GM19351 (cell line): ENCODE results near the gene GBX2.

ENCODE experiments used
- ATAC-seq: cut with Tn5 transposase; IDR thresholded peaks from one replicate; pipeline ENCODE4 v1.9.1; 2021; ENCODE audit warnings: mild to moderate bottlenecking, moderate library complexity; ENCODE audit not compliant: unreplicated experiment

GBX2 gene

DNA sequence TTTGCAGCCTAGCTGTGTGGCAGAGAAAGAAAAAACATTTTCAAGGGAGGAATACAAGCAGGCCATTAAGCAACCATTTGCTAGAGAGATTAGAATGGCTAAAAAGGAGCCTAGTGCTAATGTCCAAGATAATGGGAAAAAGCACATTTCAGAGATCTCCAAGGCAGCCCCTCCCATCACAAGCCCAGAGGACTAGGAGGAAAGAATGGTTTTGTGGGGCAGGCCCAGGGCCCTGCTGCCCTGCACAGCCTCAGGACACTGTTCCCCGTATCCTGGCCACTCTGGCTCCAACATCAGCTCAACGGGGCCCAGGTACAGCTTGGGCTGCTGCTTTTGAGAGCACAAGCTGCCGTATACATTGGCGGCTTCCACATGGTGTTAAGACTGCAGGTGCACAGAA lies 16.5 kb upstream of the GBX2 start:
- ATAC-seq: no peak

DNA sequence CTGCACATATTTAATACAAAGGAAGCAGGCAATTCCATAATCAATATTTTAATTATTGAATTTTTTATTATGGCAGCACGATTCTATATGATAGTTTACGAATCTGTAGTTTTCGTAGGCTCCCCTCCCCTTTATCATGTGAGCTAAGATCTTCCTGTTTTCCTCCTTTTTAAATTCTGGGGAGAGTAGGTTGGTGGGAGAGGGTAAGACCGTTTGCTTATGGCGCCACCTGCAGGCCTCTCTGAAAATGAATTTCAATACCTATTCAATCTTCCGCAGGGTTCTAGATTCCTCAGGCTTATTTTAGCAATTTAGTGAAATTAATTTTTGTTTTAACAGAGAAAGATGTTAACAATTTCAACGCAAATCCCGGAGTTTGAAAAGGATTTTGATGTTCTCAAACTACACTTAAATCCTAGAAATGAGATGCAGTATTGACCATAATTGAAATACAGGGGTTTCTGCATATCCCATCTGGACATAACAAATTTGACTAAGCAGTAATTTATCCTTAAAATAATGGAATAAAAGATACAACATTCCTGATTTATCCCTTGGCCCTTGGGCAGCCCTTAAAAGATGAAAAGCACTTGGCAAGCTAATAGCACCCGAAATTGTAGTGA lies 12.8 kb upstream of the GBX2 start:
- no peak for ATAC-seq

- no peak for ATAC-seq
These were observed 12.1 kb upstream of the GBX2 start for GRCh38 chr2:236180076-236180816.

GRCh38 chr2:236179236-236180075 lies 11.3 kb upstream of the GBX2 start:
- no peak for ATAC-seq

GRCh38 chr2:236178890-236179235 lies 10.7 kb upstream of the GBX2 start:
- ATAC-seq: no peak

DNA sequence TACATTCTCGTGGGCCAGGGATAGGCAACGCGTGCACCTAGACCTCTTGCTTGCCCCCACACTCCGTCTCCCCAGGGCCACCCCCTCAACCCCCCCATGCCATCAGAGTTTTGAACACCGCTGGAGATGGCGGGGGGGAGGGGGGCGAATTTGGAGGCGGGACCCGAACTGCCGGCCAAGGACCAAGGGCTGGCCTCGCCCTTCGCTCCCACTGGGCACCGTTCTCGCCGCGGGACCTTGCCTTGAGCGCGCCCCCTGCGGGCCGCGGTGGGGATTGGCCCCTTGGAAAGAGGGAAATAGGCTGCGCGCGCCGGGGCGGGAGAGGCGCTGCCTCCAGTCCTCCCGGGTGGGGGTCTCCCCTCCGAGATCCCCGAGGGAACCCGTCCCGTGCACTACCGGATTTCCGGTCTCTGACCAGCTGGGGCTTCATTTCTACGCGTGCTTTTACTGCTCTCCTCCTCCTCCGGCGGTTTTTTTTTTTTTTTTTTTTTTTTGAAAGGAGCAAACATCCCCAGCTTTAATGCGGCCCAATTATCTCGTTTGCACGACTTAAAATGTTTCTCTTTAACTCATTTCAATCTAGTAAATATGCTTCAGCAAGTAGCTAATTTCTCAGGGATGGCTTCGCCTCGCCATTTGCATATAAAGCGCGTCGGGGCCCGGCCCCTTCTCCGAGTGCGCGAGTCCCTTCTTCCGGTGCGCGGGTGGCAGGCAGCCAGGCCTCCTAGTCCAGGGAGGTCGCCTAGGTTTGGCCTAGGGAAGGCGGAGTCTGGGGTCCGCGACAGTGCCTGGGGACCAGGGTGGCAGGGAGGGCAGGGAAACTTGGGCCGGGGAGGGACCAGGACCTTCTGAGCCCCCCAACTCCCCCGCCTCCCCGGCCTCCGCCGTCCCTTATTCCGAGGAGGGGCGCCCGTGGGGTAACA lies 10.0 kb upstream of the GBX2 start:
- no peak for ATAC-seq

DNA sequence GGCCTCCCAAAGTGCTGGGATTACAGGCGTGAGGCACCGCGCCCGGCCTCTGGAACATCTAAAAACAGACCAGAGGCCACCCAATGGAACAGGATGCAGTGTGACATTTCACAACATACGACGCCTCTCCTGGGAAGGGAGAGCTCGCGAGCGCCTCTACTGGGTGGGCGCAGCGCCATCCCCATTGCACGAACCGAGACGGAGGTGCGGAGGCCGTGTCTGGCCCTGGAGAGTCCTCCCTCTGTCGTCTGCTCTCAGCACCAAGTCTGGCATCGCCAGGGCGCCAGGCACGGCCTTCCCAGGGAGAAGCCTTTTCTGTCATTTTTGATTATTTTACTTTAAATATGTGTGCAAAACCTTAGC lies 9.4 kb upstream of the GBX2 start:
- no peak for ATAC-seq

- ATAC-seq: no peak
These were observed 8.8 kb upstream of the GBX2 start for GRCh38 chr2:236176951-236177350.

GRCh38 chr2:236176417-236176816 lies 8.2 kb upstream of the GBX2 start:
- no peak for ATAC-seq

DNA sequence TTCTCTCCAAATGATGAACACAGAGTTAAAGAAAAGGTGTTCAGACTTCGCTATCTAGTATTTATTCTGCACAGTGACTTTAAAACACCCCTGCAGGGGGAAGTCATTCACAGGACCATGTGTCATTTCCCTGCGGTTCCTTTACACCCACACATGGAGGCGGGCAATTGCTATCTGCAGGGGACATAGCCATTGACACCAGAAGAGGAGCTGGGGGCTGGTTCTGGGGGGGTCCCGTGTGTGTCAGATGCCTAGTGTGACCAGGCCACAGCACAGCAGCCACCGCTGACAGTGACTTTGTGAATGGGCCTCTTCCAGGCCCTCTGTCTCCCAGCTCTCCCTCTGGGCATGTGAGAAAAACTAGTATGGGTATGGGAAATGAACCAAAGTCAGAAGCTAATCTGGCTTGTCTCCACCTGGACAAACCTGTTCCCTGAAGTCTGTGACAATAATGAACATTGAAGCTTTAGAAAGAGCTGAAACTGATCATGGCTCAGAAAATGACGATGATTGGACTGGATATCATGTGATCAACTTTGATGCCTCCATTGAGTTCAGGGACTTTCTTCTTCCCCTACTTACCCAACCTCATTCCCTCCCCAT lies 7.5 kb upstream of the GBX2 start:
- ATAC-seq: no peak

DNA sequence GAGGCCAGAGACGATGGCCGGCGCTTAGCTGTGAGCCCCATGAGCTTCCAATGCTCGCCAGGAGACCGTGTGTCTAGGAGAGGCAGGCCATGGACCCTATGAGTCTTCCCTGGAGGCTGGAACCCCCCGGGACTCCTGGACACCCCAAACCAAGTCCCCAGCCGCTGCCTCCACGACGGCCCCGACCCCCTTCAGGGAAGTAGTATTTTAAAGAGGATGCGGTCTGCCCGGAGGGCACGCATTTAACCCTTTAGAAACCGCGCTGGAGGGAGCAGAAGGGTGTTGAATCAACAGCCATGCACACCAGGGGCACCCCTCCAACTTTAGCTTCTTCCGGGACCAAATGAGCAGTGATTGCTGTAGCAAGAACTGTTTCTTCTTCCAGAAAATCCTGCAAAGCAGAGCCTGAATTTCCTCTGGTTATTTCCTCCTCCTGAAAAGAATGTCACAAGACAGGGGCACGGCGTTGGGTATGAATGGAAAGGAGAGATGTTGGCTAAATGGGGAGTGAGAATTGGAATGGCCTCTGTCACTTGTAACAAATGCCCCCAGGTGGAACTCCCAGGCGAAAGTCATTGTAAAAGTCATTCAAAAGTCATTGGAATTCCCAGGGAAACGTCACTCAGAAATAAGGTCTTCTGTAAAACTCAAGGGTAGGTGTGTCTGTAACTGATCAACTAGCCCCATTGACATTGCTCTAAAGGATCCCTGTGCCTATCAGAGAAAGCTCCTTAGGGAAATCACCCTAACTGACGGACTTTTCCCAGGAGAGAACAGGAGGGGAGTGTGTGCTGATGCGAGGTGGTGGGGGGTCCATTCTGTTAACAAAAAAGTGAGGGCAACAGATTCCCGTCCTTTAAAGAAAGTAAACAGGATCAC lies 5.8 kb upstream of the GBX2 start:
- ATAC-seq: no peak

DNA sequence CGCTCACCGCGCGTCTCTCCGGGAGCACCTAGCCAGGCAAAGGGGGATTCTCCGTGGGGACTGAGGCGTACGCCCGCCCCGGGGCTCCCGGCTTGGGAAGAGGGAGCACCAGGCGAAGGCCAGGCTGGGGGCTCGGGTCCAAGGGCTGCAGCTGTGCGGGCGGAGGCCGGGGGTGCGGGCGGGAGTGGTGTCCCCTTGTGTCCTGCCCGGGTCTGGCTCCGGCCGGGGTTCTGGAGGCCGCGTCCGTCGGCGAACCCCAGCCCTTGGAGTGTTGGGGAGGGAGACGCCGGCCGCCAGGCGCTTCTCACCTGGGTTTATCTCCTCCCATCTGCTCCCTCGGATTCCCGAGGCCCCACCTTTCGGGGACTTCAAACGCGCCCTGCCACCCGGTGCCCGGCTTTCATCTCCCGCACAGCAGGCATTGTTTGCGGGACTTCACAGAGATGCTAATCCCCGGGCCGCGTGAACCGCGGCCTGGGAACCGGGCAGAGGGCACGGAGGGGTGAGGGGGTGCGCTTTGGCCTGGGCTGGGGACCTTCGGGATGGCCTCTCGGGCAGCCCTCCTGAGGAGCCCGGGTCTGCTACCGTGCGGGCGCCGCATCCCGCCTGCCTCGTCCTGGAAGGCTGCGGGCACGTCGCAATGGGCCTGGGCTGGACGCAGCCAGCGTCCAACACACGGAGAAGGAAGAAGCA lies 5.0 kb upstream of the GBX2 start:
- ATAC-seq: no peak

DNA sequence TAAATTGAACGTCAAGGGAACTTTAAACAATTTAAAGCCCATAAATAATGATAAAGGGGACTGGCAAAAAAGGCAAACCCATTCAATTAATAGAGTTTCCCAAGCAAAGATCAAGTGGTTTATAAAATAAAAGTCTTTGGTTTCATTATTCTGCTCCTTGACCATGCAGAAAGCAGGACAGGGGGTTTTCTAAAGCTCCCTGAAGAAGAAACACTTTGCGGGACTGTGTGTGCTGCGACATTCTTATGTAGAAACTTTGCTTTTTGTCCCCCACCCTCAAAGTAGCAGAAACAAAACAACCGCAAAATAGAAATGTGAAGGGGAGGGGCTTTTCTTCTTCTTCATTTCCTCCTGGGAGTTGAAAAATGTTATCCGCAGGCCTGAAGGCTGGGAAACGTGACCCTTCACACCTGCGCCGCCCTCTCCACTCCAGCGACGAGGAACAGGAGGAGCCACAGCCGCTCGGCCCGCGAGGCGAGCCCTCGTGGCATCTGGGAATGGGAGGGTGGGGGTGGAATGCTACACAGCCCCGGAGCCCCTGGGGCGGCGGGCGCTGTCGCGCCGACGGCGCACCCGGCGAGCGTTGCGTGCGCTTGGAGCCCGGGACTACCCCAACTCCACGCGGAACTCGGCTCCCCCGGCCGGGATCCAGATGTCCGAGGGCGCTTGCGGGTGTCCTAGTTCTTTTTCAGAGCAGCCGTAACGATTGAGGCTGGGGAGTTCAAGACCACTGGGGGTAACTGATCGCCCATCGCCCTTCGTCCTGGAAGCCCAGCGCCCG lies 4.3 kb upstream of the GBX2 start:
- no peak for ATAC-seq

GRCh38 chr2:236171680-236172254 lies 3.6 kb upstream of the GBX2 start:
- ATAC-seq: no peak

DNA sequence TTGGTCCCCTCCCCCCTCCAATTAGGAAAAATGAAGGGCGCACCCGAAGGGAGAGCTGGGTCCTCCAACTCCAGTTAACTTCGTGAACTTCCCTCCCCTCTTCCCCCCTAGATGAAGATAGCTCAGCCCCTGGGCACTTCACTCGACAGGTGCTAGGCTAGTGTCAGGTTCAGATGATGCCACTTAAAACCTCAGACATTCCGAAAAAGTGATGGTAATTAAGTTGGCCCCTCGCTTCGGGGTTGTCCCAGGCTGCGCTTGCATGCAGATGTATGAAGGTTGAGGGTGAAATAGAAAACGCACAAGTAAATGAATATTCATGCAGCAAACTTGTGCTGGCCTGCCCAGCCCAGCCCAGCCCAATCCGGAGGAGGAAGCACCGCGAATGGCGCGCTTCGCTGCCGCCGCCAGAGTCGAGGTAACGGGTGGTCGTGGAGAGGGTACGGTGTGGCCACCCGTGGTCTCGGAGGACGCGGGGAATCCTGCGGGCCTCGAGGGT lies 3.0 kb upstream of the GBX2 start:
- no peak for ATAC-seq

DNA sequence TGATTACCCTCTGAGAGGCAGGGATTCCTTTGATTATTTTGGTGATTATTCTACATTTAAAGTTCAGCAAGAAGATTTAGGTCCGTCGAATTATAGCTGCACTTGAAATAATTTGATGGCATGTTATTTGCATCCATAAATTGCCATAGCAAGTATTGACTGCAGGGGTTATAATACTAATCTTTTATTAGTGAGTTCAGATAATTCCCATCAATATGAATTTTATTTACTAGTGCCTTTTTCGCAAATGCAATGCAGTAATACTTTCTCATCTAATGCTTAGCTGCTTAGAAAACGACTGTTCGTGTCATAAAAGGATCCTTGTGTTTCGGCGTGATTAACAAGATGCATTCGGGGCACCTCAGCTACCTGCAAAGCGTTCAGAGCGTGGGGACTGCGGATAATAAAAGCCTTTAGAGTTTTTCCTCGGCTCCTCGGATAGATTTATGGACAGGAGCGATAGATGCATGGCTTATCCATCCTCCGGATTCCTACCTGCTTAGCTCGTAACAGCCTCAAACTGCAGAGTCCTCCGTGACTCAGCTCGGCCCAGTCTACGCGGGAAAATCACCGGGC lies 2.5 kb upstream of the GBX2 start:
- ATAC-seq: no peak
